Glomerular endothelial cell (primary cell): Measurements from ENCODE around the gene ICAM1. TPM values are rescaled to one million over a fixed set of nuclear protein-coding genes. Genes with fewer than 3 reads are reported as not detected.

Experiments used
- DNase-seq: peaks from one replicate; pipeline ENCODE4 v3.0.0-alpha.2; 2011; ENCODE audit warnings: low read depth, low spot score; ENCODE audit errors: extremely low read depth
- total RNA-seq: library from RNA; depleted of rRNA; stranded (reverse); fragments of >200 nt; gene quantifications from 2 replicates; pipeline ENCODE4 v1.2.3, GENCODE V29; 2015

ICAM1 gene
- total RNA-seq, 1 donor from 2014 or later: 564 TPM

- DNase-seq: no peak
Measured at GRCh38 chr19:10292206-10292788, 21.4 kb downstream of the ICAM1 start.

- no peak for DNase-seq
Measured at GRCh38 chr19:10292789-10293636, 22.1 kb downstream of the ICAM1 start.

- no peak for DNase-seq
Measured at GRCh38 chr19:10293637-10294367, 22.9 kb downstream of the ICAM1 start.

- no peak for DNase-seq
Measured at GRCh38 chr19:10294368-10294697, 23.4 kb downstream of the ICAM1 start.

GRCh38 chr19:10295305-10295846 lies 24.5 kb downstream of the ICAM1 start:
- no peak for DNase-seq

GRCh38 chr19:10295847-10296591 lies 25.1 kb downstream of the ICAM1 start:
- DNase-seq: no peak

GRCh38 chr19:10299545-10300458 lies 28.9 kb downstream of the ICAM1 start:
- no peak for DNase-seq

GRCh38 chr19:10305139-10305806 lies 34.4 kb downstream of the ICAM1 start:
- no peak for DNase-seq

- no peak for DNase-seq
Measured at GRCh38 chr19:10306327-10306726, 35.4 kb downstream of the ICAM1 start.

GRCh38 chr19:10309423-10309822 lies 38.5 kb downstream of the ICAM1 start, which contains the start of gene ZGLP1:
Gene ZGLP1 (minus strand): TSS chr19:10309815.
- DNase-seq: no peak

GRCh38 chr19:10315335-10316214 lies 44.7 kb downstream of the ICAM1 start, which contains the start of gene FDX2:
Gene FDX2 (minus strand): TSS chr19:10316015. CDS start chr19:10315996, 19 bp downstream.
- DNase-seq: no peak

GRCh38 chr19:10316229-10317044 lies 45.5 kb downstream of the ICAM1 start:
- DNase-seq: no peak

- no peak for DNase-seq
Measured at GRCh38 chr19:10317045-10317856, 46.3 kb downstream of the ICAM1 start.

- DNase-seq: no peak
Measured at GRCh38 chr19:10317857-10318462, 47.0 kb downstream of the ICAM1 start.

- no peak for DNase-seq
Measured at GRCh38 chr19:10318807-10319682, 48.1 kb downstream of the ICAM1 start.
